ENCODE measurements around the gene ATP8B1. TPM values are rescaled to one million over a fixed set of nuclear protein-coding genes. Genes with fewer than 3 reads are reported as not detected.

ATP8B1 gene
- total RNA-seq, 1 experiment from 2014 or later, result 15.9 TPM

DNA sequence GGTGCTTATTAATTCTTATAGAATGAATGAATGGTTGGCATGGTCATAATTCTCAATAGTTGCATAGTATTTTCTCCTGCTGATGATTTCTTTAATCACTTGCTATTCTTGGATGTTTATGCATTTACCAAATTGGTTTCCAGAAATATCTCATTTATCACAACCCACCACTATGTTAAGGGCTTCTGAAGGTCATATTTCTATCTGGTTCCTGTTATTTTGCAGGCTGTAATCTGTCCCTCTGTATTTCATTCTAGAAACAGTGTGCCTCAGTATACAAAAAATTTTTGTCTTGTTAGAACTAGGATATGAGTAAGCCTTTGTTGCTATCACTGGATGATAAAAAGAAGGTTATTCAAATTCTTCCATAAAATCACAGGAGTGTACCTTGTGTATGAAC is 6.1 kb upstream of the ATP8B1 start:
- H4K20me1 ChIP-seq (ENCODE audit: insufficient read depth), result no peaks in the 10 kb centered on the region
- no peak overlapping the region for H3K4me3 ChIP-seq (replicated peaks in 1 of 2; ENCODE audit: low read depth in 1 of 2, low read length in 2 of 2)
- H3K36me3 ChIP-seq (ENCODE audit: control insufficient read depth in 1 of 2, insufficient read depth in 2 of 2, low read length in 2 of 2), result no peaks in the 10 kb centered on the region
- no peak overlapping the region for H2AFZ ChIP-seq (ENCODE audit: low read depth, low read length, poor library complexity, severe bottlenecking)
- ChIA-PET POLR2A (no interaction called here), CTCF (no interaction called here), RAD21 (ENCODE audit: low non-redundant PET in 1 of 2, low total read pairs in 2 of 2, uncharacterized antibody in 2 of 2, unreplicated experiment in 2 of 2) (no interaction called here)
- ATAC-seq (no peak), DNase-seq (ENCODE audit: low read depth, low spot score) (no peak)
- TF ChIP-seq POLR2A (IDR thresholded peaks at IDR 0.05; ENCODE audit: borderline replicate concordance, extremely low read depth, insufficient read depth, insufficient read length) (no peak), ELF1 (IDR thresholded peaks at IDR 0.05; ENCODE audit: borderline replicate concordance, low read depth) (no peak), SP1 (IDR thresholded peaks at IDR 0.05; ENCODE audit: low read depth) (no peak), JUND (IDR thresholded peaks at IDR 0.05) (no peak), CEBPB (IDR thresholded peaks at IDR 0.05; ENCODE audit: low read depth) (no peak), ZFX (IDR thresholded peaks at IDR 0.05) (no peak), YY1 (IDR thresholded peaks at IDR 0.05; ENCODE audit: extremely low read depth, insufficient replicate concordance, low read depth, low read length) (no peak), EGR1 (IDR thresholded peaks at IDR 0.05; ENCODE audit: low read depth) (no peak), SRF (IDR thresholded peaks at IDR 0.05; ENCODE audit: low read depth) (no peak), EZH2phosphoT487 (IDR thresholded peaks at IDR 0.05; ENCODE audit: borderline replicate concordance) (no peak), RAD21 (IDR thresholded peaks at IDR 0.05; ENCODE audit: low read depth) (no peak)
- TF ChIP-seq, protein P1, sequence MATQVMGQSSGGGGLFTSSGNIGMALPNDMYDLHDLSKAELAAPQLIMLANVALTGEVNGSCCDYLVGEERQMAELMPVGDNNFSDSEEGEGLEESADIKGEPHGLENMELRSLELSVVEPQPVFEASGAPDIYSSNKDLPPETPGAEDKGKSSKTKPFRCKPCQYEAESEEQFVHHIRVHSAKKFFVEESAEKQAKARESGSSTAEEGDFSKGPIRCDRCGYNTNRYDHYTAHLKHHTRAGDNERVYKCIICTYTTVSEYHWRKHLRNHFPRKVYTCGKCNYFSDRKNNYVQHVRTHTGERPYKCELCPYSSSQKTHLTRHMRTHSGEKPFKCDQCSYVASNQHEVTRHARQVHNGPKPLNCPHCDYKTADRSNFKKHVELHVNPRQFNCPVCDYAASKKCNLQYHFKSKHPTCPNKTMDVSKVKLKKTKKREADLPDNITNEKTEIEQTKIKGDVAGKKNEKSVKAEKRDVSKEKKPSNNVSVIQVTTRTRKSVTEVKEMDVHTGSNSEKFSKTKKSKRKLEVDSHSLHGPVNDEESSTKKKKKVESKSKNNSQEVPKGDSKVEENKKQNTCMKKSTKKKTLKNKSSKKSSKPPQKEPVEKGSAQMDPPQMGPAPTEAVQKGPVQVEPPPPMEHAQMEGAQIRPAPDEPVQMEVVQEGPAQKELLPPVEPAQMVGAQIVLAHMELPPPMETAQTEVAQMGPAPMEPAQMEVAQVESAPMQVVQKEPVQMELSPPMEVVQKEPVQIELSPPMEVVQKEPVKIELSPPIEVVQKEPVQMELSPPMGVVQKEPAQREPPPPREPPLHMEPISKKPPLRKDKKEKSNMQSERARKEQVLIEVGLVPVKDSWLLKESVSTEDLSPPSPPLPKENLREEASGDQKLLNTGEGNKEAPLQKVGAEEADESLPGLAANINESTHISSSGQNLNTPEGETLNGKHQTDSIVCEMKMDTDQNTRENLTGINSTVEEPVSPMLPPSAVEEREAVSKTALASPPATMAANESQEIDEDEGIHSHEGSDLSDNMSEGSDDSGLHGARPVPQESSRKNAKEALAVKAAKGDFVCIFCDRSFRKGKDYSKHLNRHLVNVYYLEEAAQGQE (IDR thresholded peaks at IDR 0.05; ENCODE audit: low read depth), result no peak
- TF ChIP-seq, protein P2, sequence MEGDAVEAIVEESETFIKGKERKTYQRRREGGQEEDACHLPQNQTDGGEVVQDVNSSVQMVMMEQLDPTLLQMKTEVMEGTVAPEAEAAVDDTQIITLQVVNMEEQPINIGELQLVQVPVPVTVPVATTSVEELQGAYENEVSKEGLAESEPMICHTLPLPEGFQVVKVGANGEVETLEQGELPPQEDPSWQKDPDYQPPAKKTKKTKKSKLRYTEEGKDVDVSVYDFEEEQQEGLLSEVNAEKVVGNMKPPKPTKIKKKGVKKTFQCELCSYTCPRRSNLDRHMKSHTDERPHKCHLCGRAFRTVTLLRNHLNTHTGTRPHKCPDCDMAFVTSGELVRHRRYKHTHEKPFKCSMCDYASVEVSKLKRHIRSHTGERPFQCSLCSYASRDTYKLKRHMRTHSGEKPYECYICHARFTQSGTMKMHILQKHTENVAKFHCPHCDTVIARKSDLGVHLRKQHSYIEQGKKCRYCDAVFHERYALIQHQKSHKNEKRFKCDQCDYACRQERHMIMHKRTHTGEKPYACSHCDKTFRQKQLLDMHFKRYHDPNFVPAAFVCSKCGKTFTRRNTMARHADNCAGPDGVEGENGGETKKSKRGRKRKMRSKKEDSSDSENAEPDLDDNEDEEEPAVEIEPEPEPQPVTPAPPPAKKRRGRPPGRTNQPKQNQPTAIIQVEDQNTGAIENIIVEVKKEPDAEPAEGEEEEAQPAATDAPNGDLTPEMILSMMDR (IDR thresholded peaks at IDR 0.05 in 2 of 3, conservative IDR thresholded peaks at IDR 0.05 in 1 of 3; ENCODE audit: borderline replicate concordance in 1 of 3, insufficient read depth in 1 of 3, low read depth in 2 of 3, low read length in 2 of 3), result no peak
- no peak overlapping the region for H3K9ac ChIP-seq (ENCODE audit: low read length)
- intact Hi-C loops (cut with micrococcal nuclease), result no loop called here
- H3K9me3 ChIP-seq (ENCODE audit: control insufficient read depth in 1 of 2, insufficient read depth in 1 of 2, low read depth in 1 of 2, low read length in 2 of 2), result peaks cover 0 to 11% of the 10 kb centered on the region in 2 experiments; a peak in 1 of 4 replicates
- H3K4me2 ChIP-seq (ENCODE audit: low read length), result no peak overlapping the region
- BruUV-seq (replicated peaks), result no TSS peak
- no peaks in the 10 kb centered on the region for H3K79me2 ChIP-seq (ENCODE audit: insufficient read depth, low read length)
- H3K27me3 ChIP-seq (ENCODE audit: insufficient read depth, low read length), result no peaks in the 10 kb centered on the region
- H3K27ac ChIP-seq (ENCODE audit: low read depth, low read length), result no peak overlapping the region
- H3K4me1 ChIP-seq (ENCODE audit: control insufficient read depth in 1 of 2, insufficient read depth in 2 of 2, low read length in 2 of 2), result peaks cover 7 to 31% of the 10 kb centered on the region in 2 experiments; a peak in 3 of 4 replicates
- H3K9me2 ChIP-seq (ENCODE audit: insufficient read depth), result no peaks in the 10 kb centered on the region

Measured in HCT116 (cell line).